Measurements from ENCODE around the gene SRF. TPM values are rescaled to one million over a fixed set of nuclear protein-coding genes. Genes with fewer than 3 reads are reported as not detected.

Gene SRF
- total RNA-seq, 4 donors from 2014 or later = 18.2 to 109 (median 36.9) TPM

GRCh38 chr6:43125119-43125518 is 46.0 kb upstream of the SRF start:
- DNase-seq = peak in 1 of 2 donors; percentile 59
- Histone ChIP-seq H3K4me3 (no peak overlapping the region), H3K27me3 (no peaks in the 10 kb centered on the region), H3K27ac (peak overlapping the region; percentile 78 to 86), H3K4me1 (peaks cover 4 to 36% of the 10 kb centered on the region in 2 donors), H3K36me3 (no peaks in the 10 kb centered on the region), H3K9me3 (no peaks in the 10 kb centered on the region)
- intact Hi-C loops (cut with DNase I; ENCODE audit: low total_unique reads) = loop anchor here (10.0 kb wide), 1 partner anchor 50 kb away; the partner anchor contains the start of gene PTK7
- no peak for TF ChIP-seq POLR2A (IDR thresholded peaks at IDR 0.05)

DNA sequence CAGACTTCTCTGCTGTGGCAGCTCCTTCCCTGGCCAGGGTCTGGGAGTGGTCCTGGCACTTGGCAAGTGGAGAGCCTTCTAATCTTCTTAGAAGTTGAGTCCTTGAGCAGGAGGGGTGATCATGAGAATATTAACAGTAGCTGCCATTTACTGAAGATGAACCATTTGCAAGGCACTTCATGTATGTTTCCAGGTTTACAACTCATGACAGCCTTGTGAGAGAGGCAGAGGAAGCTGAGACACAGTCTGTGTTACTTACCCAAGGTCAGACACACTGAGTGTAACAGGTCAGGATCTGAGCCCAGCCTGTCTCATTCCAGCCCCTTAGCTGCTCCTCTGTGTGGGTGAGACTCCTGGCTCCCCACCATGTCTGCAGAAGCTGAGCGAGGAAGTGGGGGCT is 45.5 kb upstream of the SRF start:
- Histone ChIP-seq H3K4me3 (no peak overlapping the region), H3K9me3 (no peaks in the 10 kb centered on the region), H3K27ac (peak overlapping the region; percentile 78 to 86), H3K4me1 (peaks cover 4 to 36% of the 10 kb centered on the region in 2 donors), H3K36me3 (no peaks in the 10 kb centered on the region), H3K27me3 (no peaks in the 10 kb centered on the region)
- TF ChIP-seq CTCF (IDR thresholded peaks at IDR 0.05) (no peak), POLR2A (IDR thresholded peaks at IDR 0.05) (no peak)
- DNase-seq = no peak
- intact Hi-C loops (cut with DNase I; ENCODE audit: low total_unique reads) = loop anchor here (10.0 kb wide), 1 partner anchor 51 kb away; the partner anchor contains the start of gene PTK7

DNA sequence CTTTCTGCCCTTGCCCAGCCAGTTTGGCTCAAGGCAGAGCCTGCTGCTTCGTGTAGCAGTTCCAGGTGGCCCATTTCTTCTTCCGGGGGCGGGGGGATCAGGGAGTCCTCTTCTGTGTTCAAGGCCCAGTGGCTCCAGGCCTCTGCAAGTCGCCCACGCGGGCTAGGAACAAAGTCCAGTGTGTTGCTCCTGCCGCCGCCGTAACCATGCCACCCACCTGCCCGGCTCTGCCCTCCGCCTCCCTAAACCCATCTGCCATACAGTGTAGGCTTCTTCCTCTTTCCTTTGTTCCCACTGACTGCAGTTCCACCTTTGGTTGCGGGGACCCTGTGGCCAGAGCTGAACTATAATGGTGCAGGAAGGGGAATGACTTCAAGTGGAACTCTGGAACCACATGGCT is 43.9 kb upstream of the SRF start:
- no peaks in the 10 kb centered on the region for H3K27me3 ChIP-seq
- intact Hi-C loops (cut with DNase I; ENCODE audit: low total_unique reads) = loop anchor here (10.0 kb wide), 1 partner anchor 52 kb away; the partner anchor contains the start of gene PTK7
- no peak for DNase-seq
- no peak for TF ChIP-seq CTCF (IDR thresholded peaks at IDR 0.05)
- TF ChIP-seq POLR2A (IDR thresholded peaks at IDR 0.05) = no peak
- no peak overlapping the region for H3K4me3 ChIP-seq
- H3K36me3 ChIP-seq = no peaks in the 10 kb centered on the region
- no peaks in the 10 kb centered on the region for H3K9me3 ChIP-seq
- H3K27ac ChIP-seq = peak overlapping the region; percentile 45 to 86
- H3K4me1 ChIP-seq = peaks cover 0 to 36% of the 10 kb centered on the region in 2 donors

DNA sequence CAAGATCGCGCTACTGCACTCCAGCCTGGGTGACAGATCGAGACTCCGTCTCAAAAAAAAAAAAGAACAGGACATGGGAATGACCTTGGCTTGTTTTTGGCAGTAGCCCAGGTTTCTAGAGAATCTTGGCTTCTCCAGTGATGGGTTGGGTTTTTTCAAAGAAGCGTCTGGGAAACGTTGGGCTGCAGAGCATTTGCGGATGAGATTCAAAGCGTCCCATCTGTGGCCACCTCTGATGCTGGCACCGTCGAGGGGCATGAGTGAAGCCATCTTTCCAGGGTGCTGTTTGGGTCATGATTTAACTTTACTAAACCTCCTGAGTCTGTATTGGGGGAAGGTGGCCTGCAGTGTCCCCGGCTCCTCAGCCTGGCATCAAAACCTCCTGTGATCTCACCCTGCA is 43.2 kb upstream of the SRF start:
- intact Hi-C loops (cut with DNase I; ENCODE audit: low total_unique reads) = loop anchor here (10.0 kb wide), 1 partner anchor 53 kb away; the partner anchor contains the start of gene PTK7
- DNase-seq = peak in 1 of 2 donors; percentile 61

GRCh38 chr6:43128926-43129325 is 42.1 kb upstream of the SRF start:
- Histone ChIP-seq H3K4me1 (peaks cover 0 to 23% of the 10 kb centered on the region in 2 donors), H3K27ac (peak overlapping the region; percentile 7 to 56), H3K4me3 (no peak overlapping the region), H3K27me3 (no peaks in the 10 kb centered on the region), H3K9me3 (no peaks in the 10 kb centered on the region), H3K36me3 (no peaks in the 10 kb centered on the region)
- TF ChIP-seq POLR2A (IDR thresholded peaks at IDR 0.05) (no peak), CTCF (IDR thresholded peaks at IDR 0.05) (no peak)
- intact Hi-C loops (cut with DNase I; ENCODE audit: low total_unique reads) = loop anchor here (10.0 kb wide), 1 partner anchor 54 kb away; the partner anchor contains the start of gene PTK7
- no peak for DNase-seq

More for the DNA sequence above, 43.2 kb upstream of the SRF start:
- H3K27ac ChIP-seq = peak overlapping the region in 1 of 2 donors; percentile 13
- H3K4me1 ChIP-seq = peaks cover 0 to 34% of the 10 kb centered on the region in 2 donors
- H3K9me3 ChIP-seq = no peaks in the 10 kb centered on the region
- TF ChIP-seq POLR2A (IDR thresholded peaks at IDR 0.05) (no peak), CTCF (IDR thresholded peaks at IDR 0.05) (no peak)
- H3K4me3 ChIP-seq = no peak overlapping the region
- no peaks in the 10 kb centered on the region for H3K27me3 ChIP-seq
- H3K36me3 ChIP-seq = no peaks in the 10 kb centered on the region

All from uterus (tissue), 4 donors.